Fibroblast of skin of left biceps (primary cell): ENCODE results near the gene SEPTIN5.

Experiments used
- DNase-seq, 2 experiments: peaks; one replicate each; pipeline ENCODE4 v3.0.0-alpha.2; 2013; ENCODE audit warnings: low read depth in 2 of 2

SEPTIN5 gene

GRCh38 chr22:19733755-19734154 lies 19.5 kb downstream of the SEPTIN5 start:
- DNase-seq = no peak

- no peak for DNase-seq
Measured at GRCh38 chr22:19734163-19734562, 19.9 kb downstream of the SEPTIN5 start.

GRCh38 chr22:19734837-19735382 lies 20.6 kb downstream of the SEPTIN5 start:
- DNase-seq = no peak

- no peak for DNase-seq
Measured at GRCh38 chr22:19735665-19736510, 21.6 kb downstream of the SEPTIN5 start.

GRCh38 chr22:19737846-19738663 lies 23.8 kb downstream of the SEPTIN5 start:
- no peak for DNase-seq

- DNase-seq = no peak
Measured at GRCh38 chr22:19738664-19739447, 24.6 kb downstream of the SEPTIN5 start.

GRCh38 chr22:19739448-19739895 lies 25.2 kb downstream of the SEPTIN5 start:
- no peak for DNase-seq

- DNase-seq = no peak
Measured at GRCh38 chr22:19739911-19740449, 25.7 kb downstream of the SEPTIN5 start.

GRCh38 chr22:19740586-19740985 lies 26.3 kb downstream of the SEPTIN5 start:
- no peak for DNase-seq

- DNase-seq = no peak
Measured at GRCh38 chr22:19741053-19741452, 26.8 kb downstream of the SEPTIN5 start.

- DNase-seq = no peak
Measured at GRCh38 chr22:19742160-19743066, 28.1 kb downstream of the SEPTIN5 start.

- no peak for DNase-seq
Measured at GRCh38 chr22:19743081-19743480, 28.8 kb downstream of the SEPTIN5 start.

- DNase-seq = no peak
Measured at GRCh38 chr22:19743651-19744050, 29.3 kb downstream of the SEPTIN5 start.

- no peak for DNase-seq
Measured at GRCh38 chr22:19744350-19745006, 30.2 kb downstream of the SEPTIN5 start.

- DNase-seq = no peak
Measured at GRCh38 chr22:19745155-19746101, 31.1 kb downstream of the SEPTIN5 start.

GRCh38 chr22:19746726-19747125 lies 32.4 kb downstream of the SEPTIN5 start:
- no peak for DNase-seq

- no peak for DNase-seq
Measured at GRCh38 chr22:19747551-19747950, 33.2 kb downstream of the SEPTIN5 start.

- DNase-seq = no peak
Measured at GRCh38 chr22:19748139-19748538, 33.8 kb downstream of the SEPTIN5 start.
